Esophagus muscularis mucosa (tissue), 4 donors: ENCODE measurements around the gene FAM110A.

Source experiments
- CTCF ChIP-seq, 3 experiments: fragments of 200-600 bp in 2 of 3; fragments of 450-650 bp in 1 of 3; sonication (generic) in 2 of 3; IDR thresholded peaks; one replicate each; pipeline ENCODE4 v1.5.1; 2017 to 2019; ENCODE audit warnings: antibody characterized with exemption in 3 of 3, mild to moderate bottlenecking in 2 of 3, moderate library complexity in 1 of 3
- EP300 ChIP-seq: sonication (generic); formaldehyde crosslinking; IDR thresholded peaks from one replicate; pipeline ENCODE4 v1.6.1; 2017; ENCODE audit warnings: antibody characterized with exemption
- POLR2A ChIP-seq: fragments of 450-650 bp; IDR thresholded peaks from one replicate; pipeline ENCODE4 v1.6.1; 2017; ENCODE audit warnings: antibody characterized with exemption, moderate library complexity, mild to moderate bottlenecking, low read depth
- POLR2AphosphoS5 ChIP-seq, 2 donors: sonication (generic); formaldehyde crosslinking; IDR thresholded peaks; one replicate each; pipeline ENCODE4 v1.6.1; 2017; ENCODE audit warnings: antibody characterized with exemption in 2 of 2

DNA sequence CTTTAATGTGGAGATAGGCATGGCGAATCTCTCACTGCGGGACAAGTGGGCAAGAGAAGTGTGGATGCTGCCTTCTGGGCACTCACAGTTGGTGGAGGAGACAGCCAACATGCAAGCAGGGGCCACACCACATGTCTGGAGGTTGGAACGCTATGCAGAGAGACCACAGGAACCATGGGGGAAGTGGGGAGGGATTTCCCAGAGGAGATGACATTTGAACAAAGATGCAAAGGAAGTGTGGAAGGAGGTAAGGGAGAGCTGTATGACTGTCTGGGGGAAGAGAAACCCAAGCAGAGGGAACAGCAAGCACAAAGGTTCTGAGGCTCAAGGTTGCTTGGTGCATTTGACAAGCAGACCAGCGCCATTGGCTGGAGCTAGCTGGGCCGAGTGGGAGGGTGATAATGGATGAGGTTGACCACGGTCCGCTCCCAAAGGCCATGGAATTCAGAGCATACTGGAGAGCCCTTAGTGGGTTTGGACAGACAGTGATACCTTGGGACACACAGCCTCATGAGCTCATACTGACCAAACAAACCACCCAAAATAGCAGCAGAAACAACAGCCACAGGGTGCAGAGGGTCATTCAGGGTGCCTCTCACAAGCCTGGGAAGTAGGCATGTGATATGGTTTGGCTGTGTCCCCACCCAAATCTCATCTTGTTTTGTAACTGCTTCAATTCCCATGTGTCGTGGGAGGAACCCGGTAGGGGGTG, 7.6 kb upstream of the FAM110A start:
- TF ChIP-seq POLR2A (no peak), EP300 (no peak), CTCF (IDR thresholded peaks at IDR 0.05) (no peak), POLR2AphosphoS5 (IDR thresholded peaks at IDR 0.05) (no peak)
